ENCODE measurements around the gene SLC25A13.

SLC25A13 gene

DNA sequence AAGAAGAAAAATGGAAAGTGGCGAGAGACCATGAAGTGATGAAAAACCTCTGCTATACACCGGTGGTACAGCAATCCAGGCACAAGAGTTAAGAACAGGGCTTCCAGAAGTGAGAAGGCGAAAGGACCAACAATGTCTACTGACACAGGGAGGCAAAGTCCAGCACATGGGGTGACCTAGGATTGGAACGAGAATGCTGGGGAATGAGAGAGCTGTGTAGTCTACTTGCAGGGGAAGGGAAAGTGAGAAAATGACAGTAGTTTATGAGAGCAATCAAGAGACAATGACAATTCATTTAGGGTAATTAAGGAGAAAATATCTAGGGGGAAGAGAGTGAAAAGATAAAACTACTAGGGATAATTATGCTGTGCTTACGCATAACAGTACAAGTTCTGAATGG is 169.2 kb downstream of the SLC25A13 start:
- no peak for TF ChIP-seq TAF1 (IDR thresholded peaks at IDR 0.05; ENCODE audit: borderline replicate concordance, insufficient read depth, low read length)
- TF ChIP-seq SIN3A (IDR thresholded peaks at IDR 0.05; ENCODE audit: borderline replicate concordance, insufficient read depth, low read length): no peak
- TF ChIP-seq FOXP2 (optimal IDR thresholded peaks at IDR 0.05; ENCODE audit: borderline replicate concordance, extremely low read depth, extremely low read length, insufficient read depth): no peak
- no peak for TF ChIP-seq POLR2AphosphoS5 (IDR thresholded peaks at IDR 0.05; ENCODE audit: low read depth, low read length)
- TF ChIP-seq, protein P1, sequence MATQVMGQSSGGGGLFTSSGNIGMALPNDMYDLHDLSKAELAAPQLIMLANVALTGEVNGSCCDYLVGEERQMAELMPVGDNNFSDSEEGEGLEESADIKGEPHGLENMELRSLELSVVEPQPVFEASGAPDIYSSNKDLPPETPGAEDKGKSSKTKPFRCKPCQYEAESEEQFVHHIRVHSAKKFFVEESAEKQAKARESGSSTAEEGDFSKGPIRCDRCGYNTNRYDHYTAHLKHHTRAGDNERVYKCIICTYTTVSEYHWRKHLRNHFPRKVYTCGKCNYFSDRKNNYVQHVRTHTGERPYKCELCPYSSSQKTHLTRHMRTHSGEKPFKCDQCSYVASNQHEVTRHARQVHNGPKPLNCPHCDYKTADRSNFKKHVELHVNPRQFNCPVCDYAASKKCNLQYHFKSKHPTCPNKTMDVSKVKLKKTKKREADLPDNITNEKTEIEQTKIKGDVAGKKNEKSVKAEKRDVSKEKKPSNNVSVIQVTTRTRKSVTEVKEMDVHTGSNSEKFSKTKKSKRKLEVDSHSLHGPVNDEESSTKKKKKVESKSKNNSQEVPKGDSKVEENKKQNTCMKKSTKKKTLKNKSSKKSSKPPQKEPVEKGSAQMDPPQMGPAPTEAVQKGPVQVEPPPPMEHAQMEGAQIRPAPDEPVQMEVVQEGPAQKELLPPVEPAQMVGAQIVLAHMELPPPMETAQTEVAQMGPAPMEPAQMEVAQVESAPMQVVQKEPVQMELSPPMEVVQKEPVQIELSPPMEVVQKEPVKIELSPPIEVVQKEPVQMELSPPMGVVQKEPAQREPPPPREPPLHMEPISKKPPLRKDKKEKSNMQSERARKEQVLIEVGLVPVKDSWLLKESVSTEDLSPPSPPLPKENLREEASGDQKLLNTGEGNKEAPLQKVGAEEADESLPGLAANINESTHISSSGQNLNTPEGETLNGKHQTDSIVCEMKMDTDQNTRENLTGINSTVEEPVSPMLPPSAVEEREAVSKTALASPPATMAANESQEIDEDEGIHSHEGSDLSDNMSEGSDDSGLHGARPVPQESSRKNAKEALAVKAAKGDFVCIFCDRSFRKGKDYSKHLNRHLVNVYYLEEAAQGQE (IDR thresholded peaks at IDR 0.05; ENCODE audit: insufficient read depth in 1 of 2, low read depth in 2 of 2, low read length in 2 of 2): no peak

DNA sequence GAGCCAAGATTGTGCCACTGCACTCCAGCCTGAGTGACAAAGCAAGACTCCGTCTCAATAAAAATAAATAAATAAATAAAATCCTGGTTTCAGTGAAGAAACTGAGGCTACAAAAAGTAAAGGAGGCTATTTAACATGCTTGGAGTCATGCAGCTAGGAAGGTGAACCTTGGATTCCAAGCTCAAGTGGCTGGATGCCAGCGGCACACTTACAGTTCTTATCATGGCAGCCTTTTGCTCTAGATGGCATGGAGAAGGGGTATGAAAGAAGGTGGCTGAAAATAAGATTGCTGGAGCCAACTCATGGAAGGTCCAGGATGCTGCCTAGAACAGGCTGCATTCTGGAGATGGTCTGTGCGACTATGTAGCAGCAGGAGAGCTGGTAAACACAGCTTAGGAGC is 170.0 kb downstream of the SLC25A13 start:
- TF ChIP-seq TAF1 (IDR thresholded peaks at IDR 0.05; ENCODE audit: borderline replicate concordance, insufficient read depth, low read length): no peak
- TF ChIP-seq FOXP2 (optimal IDR thresholded peaks at IDR 0.05; ENCODE audit: borderline replicate concordance, extremely low read depth, extremely low read length, insufficient read depth): no peak
- no peak for TF ChIP-seq SIN3A (IDR thresholded peaks at IDR 0.05; ENCODE audit: borderline replicate concordance, insufficient read depth, low read length)
- TF ChIP-seq POLR2AphosphoS5 (IDR thresholded peaks at IDR 0.05; ENCODE audit: low read depth, low read length): no peak
- TF ChIP-seq, protein P1 (IDR thresholded peaks at IDR 0.05; ENCODE audit: insufficient read depth in 1 of 2, low read depth in 2 of 2, low read length in 2 of 2): no peak

DNA sequence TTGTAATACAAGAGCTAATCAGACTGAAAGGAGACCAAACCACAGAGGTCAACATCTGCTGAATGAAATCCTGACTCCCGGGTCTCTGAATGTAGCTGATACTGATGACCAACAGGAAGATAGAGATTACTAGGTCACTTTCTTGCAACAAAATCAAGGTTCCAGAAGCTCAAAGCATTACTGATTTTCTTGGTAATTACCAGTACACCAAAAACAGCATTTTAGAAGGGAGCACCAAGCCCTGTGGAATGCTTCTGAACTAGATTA is 177.7 kb downstream of the SLC25A13 start:
- TF ChIP-seq SIN3A (IDR thresholded peaks at IDR 0.05; ENCODE audit: borderline replicate concordance, insufficient read depth, low read length) (no peak), FOXP2 (optimal IDR thresholded peaks at IDR 0.05; ENCODE audit: borderline replicate concordance, extremely low read depth, extremely low read length, insufficient read depth) (no peak), TAF1 (IDR thresholded peaks at IDR 0.05; ENCODE audit: borderline replicate concordance, insufficient read depth, low read length) (no peak), POLR2AphosphoS5 (IDR thresholded peaks at IDR 0.05; ENCODE audit: low read depth, low read length) (no peak)
- TF ChIP-seq, protein P1 (IDR thresholded peaks at IDR 0.05; ENCODE audit: insufficient read depth in 1 of 2, low read depth in 2 of 2, low read length in 2 of 2): no peak

DNA sequence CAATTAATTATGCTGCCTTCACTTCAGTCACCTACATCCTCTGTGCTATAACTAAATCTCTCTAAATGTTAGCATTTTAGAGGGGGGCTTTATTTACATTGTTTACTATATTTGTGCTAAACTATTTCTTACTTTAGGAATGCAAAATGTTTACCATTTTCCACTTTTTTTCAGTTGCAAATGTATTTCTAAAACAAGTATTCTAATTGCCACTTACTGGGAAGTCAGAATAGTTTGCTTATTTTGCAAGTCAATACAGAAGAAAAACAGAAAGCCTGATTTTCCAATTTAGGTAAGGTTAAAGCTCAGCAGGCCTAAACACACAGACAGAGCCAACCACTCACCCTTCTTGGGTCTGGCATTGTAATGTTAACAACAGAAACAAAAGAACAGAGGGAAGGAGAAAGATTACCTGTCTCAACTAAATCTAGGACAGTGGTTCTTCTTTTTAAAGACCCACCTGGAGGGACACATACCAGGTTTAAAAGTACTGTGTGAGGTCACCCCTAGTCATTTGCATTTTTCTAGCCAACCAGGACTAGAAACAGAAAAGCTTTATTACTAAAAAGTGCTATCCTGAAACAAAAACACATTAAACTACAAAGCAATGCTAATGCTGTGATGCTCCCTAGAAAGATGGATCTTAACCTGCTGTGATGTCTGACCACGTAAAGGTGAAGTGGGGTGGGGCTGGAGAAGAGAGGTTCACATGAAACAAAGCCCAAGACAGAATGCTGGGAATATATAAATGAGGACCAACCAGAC is 178.2 kb downstream of the SLC25A13 start:
- TF ChIP-seq POLR2AphosphoS5 (IDR thresholded peaks at IDR 0.05; ENCODE audit: low read depth, low read length) (no peak), TAF1 (IDR thresholded peaks at IDR 0.05; ENCODE audit: borderline replicate concordance, insufficient read depth, low read length) (no peak), FOXP2 (optimal IDR thresholded peaks at IDR 0.05; ENCODE audit: borderline replicate concordance, extremely low read depth, extremely low read length, insufficient read depth) (no peak), SIN3A (IDR thresholded peaks at IDR 0.05; ENCODE audit: borderline replicate concordance, insufficient read depth, low read length) (no peak)
- TF ChIP-seq, protein P1 (IDR thresholded peaks at IDR 0.05; ENCODE audit: insufficient read depth in 1 of 2, low read depth in 2 of 2, low read length in 2 of 2): no peak

Measured in PFSK-1 (cell line).